ENCODE data around the gene INO80D. TPM values are rescaled to one million over a fixed set of nuclear protein-coding genes. Genes with fewer than 3 reads are reported as not detected.

INO80D gene
- total RNA-seq, 3 donors from 2014 or later (not counting 1 experiment from before 2014, with no cell fraction given) = 59.6 to 64.7 (median 63.9) TPM

DNA sequence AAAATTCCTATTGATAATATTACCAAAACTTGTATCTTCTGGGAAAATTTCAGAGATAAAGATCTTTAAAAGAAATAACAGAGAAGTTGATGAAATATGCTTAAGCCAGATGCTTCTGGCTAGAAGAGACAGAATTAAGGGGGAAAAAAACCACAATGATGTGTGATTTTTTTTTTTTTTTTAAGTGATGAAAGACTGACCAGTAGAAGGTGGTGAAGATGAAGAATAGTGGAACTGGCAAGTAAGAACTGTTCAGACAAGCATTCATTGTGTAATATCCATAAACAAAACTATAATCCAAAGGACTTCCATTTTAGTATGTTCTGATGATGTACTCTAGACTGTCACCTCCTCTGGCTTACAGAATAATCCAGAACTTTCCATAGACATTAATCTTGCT lies 89.8 kb downstream of the INO80D start:
- no peaks in the 10 kb centered on the region for H3K9me3 Mint-ChIP-seq
- no peaks in the 10 kb centered on the region for H3K27me3 Mint-ChIP-seq (ENCODE audit: low read depth in 2 of 2)
- H3K27ac Mint-ChIP-seq = no peak overlapping the region
- H3K36me3 Mint-ChIP-seq = no peaks in the 10 kb centered on the region
- H3K27ac ChIP-seq (ENCODE audit: low read length) = no peak overlapping the region
- TF ChIP-seq, protein P1, sequence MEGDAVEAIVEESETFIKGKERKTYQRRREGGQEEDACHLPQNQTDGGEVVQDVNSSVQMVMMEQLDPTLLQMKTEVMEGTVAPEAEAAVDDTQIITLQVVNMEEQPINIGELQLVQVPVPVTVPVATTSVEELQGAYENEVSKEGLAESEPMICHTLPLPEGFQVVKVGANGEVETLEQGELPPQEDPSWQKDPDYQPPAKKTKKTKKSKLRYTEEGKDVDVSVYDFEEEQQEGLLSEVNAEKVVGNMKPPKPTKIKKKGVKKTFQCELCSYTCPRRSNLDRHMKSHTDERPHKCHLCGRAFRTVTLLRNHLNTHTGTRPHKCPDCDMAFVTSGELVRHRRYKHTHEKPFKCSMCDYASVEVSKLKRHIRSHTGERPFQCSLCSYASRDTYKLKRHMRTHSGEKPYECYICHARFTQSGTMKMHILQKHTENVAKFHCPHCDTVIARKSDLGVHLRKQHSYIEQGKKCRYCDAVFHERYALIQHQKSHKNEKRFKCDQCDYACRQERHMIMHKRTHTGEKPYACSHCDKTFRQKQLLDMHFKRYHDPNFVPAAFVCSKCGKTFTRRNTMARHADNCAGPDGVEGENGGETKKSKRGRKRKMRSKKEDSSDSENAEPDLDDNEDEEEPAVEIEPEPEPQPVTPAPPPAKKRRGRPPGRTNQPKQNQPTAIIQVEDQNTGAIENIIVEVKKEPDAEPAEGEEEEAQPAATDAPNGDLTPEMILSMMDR (IDR thresholded peaks at IDR 0.05) = no peak
- peaks cover 20% of the 10 kb centered on the region for H3K36me3 ChIP-seq (ENCODE audit: control insufficient read depth, insufficient read depth, low read length)
- no peak overlapping the region for H3K4me3 ChIP-seq (ENCODE audit: low read length)
- intact Hi-C loops (cut with micrococcal nuclease) = no loop called here
- no peaks in the 10 kb centered on the region for H3K27me3 ChIP-seq (ENCODE audit: control insufficient read depth, insufficient read depth, low read length)
- DNase-seq = no peak
- H3K4me1 Mint-ChIP-seq = peaks cover 13 to 14% of the 10 kb centered on the region in 2 donors
- H3K4me3 Mint-ChIP-seq = no peak overlapping the region
- H3K4me1 ChIP-seq (ENCODE audit: control insufficient read depth, insufficient read depth, low read length) = no peaks in the 10 kb centered on the region
- no peak for ATAC-seq
- no peaks in the 10 kb centered on the region for H3K9me3 ChIP-seq (ENCODE audit: control insufficient read depth, insufficient read depth, low read length)

GRCh38 chr2:205995260-205995659 lies 90.7 kb downstream of the INO80D start:
- WGBS (ENCODE audit: insufficient coverage) = no CpG with 5 or more reads among the region's 1 CpG
- Mint-ChIP-seq H3K27ac (peak overlapping the region in 1 of 2 donors; percentile 4), H3K36me3 (no peaks in the 10 kb centered on the region), H3K9me3 (no peaks in the 10 kb centered on the region), H3K4me3 (no peak overlapping the region), H3K4me1 (peaks cover 13 to 14% of the 10 kb centered on the region in 2 donors), H3K27me3 (ENCODE audit: low read depth in 2 of 2) (no peaks in the 10 kb centered on the region)
- TF ChIP-seq, protein P1 (IDR thresholded peaks at IDR 0.05) = no peak
- H3K4me3 ChIP-seq (ENCODE audit: low read length) = no peak overlapping the region
- no peak overlapping the region for H3K27ac ChIP-seq (ENCODE audit: low read length)
- ATAC-seq = no peak
- H3K9me3 ChIP-seq (ENCODE audit: control insufficient read depth, insufficient read depth, low read length) = no peaks in the 10 kb centered on the region
- no peak for DNase-seq
- intact Hi-C loops (cut with micrococcal nuclease) = no loop called here
- no peaks in the 10 kb centered on the region for H3K4me1 ChIP-seq (ENCODE audit: control insufficient read depth, insufficient read depth, low read length)
- H3K27me3 ChIP-seq (ENCODE audit: control insufficient read depth, insufficient read depth, low read length) = no peaks in the 10 kb centered on the region
- peaks cover 16% of the 10 kb centered on the region for H3K36me3 ChIP-seq (ENCODE audit: control insufficient read depth, insufficient read depth, low read length)

- H3K27ac Mint-ChIP-seq = no peak overlapping the region
- H3K4me3 ChIP-seq (ENCODE audit: low read length) = no peak overlapping the region
- no peak for ATAC-seq
These were observed 91.6 kb downstream of the INO80D start for GRCh38 chr2:205994344-205994743.

DNA sequence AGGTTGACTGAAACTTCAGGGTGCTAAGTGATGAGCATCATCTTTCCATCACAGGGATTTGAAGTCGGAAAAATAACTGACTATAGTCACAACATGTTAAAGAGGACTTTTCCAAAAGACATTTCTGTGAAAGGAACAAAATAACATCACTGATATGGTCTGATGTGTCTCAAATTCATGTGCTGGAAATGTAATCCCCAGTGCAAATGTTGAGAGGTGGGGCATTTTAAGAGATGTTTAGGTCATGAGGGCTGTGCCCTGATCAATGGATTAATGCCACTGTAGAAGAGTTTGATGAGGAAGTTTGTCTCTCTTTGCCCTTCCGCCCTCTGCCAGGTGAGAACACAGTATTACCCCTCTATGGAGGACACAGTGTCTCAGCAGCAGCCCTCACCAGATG lies 95.9 kb downstream of the INO80D start:
- Mint-ChIP-seq H3K36me3 (no peaks in the 10 kb centered on the region), H3K27ac (peak overlapping the region; percentile 17), H3K9me3 (no peaks in the 10 kb centered on the region), H3K4me1 (peaks cover 0 to 3% of the 10 kb centered on the region in 2 donors), H3K4me3 (no peak overlapping the region), H3K27me3 (ENCODE audit: low read depth in 2 of 2) (no peaks in the 10 kb centered on the region)
- no peak overlapping the region for H3K4me3 ChIP-seq (ENCODE audit: low read length)
- H3K9me3 ChIP-seq (ENCODE audit: control insufficient read depth, insufficient read depth, low read length) = no peaks in the 10 kb centered on the region
- H3K27ac ChIP-seq (ENCODE audit: low read length) = no peak overlapping the region
- TF ChIP-seq, protein P1 (IDR thresholded peaks at IDR 0.05) = no peak
- H3K27me3 ChIP-seq (ENCODE audit: control insufficient read depth, insufficient read depth, low read length) = no peaks in the 10 kb centered on the region
- intact Hi-C loops (cut with micrococcal nuclease) = no loop called here
- no peak for DNase-seq
- WGBS (ENCODE audit: insufficient coverage) = 100% methylated on average over 2 of the region's 2 CpGs
- peaks cover 6% of the 10 kb centered on the region for H3K36me3 ChIP-seq (ENCODE audit: control insufficient read depth, insufficient read depth, low read length)
- H3K4me1 ChIP-seq (ENCODE audit: control insufficient read depth, insufficient read depth, low read length) = no peaks in the 10 kb centered on the region
- no peak for ATAC-seq

More at GRCh38 chr2:205994344-205994743, 91.6 kb downstream of the INO80D start:
- 100% methylated on average over 2 of the region's 2 CpGs for whole genome bisulfite sequencing (ENCODE audit: insufficient coverage)
- Mint-ChIP-seq H3K9me3 (no peaks in the 10 kb centered on the region), H3K36me3 (no peaks in the 10 kb centered on the region), H3K4me1 (peaks cover 13 to 14% of the 10 kb centered on the region in 2 donors), H3K27me3 (ENCODE audit: low read depth in 2 of 2) (no peaks in the 10 kb centered on the region), H3K4me3 (no peak overlapping the region)
- Histone ChIP-seq H3K27ac (ENCODE audit: low read length) (no peak overlapping the region), H3K36me3 (ENCODE audit: control insufficient read depth, insufficient read depth, low read length) (peaks cover 15% of the 10 kb centered on the region), H3K4me1 (ENCODE audit: control insufficient read depth, insufficient read depth, low read length) (no peaks in the 10 kb centered on the region), H3K27me3 (ENCODE audit: control insufficient read depth, insufficient read depth, low read length) (no peaks in the 10 kb centered on the region), H3K9me3 (ENCODE audit: control insufficient read depth, insufficient read depth, low read length) (no peaks in the 10 kb centered on the region)
- TF ChIP-seq, protein P1 (IDR thresholded peaks at IDR 0.05) = no peak
- intact Hi-C loops (cut with micrococcal nuclease) = no loop called here
- DNase-seq = no peak

Measured in natural killer cell (primary cell).